ENCODE data around the gene GABRR1.
"Not testable (repeated sequence)": the region's sequence is repeated elsewhere in the genome, so short reads cannot be mapped to it uniquely, and the experiment has no call there.

Gene GABRR1

GRCh38 chr6:89243331-89243629, 26.1 kb upstream of the GABRR1 start:
- no peak for DNase-seq (ENCODE audit: low spot score)
- TF ChIP-seq, protein P1, sequence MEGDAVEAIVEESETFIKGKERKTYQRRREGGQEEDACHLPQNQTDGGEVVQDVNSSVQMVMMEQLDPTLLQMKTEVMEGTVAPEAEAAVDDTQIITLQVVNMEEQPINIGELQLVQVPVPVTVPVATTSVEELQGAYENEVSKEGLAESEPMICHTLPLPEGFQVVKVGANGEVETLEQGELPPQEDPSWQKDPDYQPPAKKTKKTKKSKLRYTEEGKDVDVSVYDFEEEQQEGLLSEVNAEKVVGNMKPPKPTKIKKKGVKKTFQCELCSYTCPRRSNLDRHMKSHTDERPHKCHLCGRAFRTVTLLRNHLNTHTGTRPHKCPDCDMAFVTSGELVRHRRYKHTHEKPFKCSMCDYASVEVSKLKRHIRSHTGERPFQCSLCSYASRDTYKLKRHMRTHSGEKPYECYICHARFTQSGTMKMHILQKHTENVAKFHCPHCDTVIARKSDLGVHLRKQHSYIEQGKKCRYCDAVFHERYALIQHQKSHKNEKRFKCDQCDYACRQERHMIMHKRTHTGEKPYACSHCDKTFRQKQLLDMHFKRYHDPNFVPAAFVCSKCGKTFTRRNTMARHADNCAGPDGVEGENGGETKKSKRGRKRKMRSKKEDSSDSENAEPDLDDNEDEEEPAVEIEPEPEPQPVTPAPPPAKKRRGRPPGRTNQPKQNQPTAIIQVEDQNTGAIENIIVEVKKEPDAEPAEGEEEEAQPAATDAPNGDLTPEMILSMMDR (IDR thresholded peaks at IDR 0.05; ENCODE audit: extremely low read depth, missing control alignments) = no peak

GRCh38 chr6:89242574-89243330, 25.6 kb upstream of the GABRR1 start:
- TF ChIP-seq, protein P1 (IDR thresholded peaks at IDR 0.05; ENCODE audit: extremely low read depth, missing control alignments) = no peak
- DNase-seq (ENCODE audit: low spot score) = peak; percentile 52

- peak; percentile 55 for DNase-seq (ENCODE audit: low spot score)
- TF ChIP-seq, protein P1 (IDR thresholded peaks at IDR 0.05; ENCODE audit: extremely low read depth, missing control alignments) = no peak
Measured at GRCh38 chr6:89239338-89239737, 22.2 kb upstream of the GABRR1 start.

DNA sequence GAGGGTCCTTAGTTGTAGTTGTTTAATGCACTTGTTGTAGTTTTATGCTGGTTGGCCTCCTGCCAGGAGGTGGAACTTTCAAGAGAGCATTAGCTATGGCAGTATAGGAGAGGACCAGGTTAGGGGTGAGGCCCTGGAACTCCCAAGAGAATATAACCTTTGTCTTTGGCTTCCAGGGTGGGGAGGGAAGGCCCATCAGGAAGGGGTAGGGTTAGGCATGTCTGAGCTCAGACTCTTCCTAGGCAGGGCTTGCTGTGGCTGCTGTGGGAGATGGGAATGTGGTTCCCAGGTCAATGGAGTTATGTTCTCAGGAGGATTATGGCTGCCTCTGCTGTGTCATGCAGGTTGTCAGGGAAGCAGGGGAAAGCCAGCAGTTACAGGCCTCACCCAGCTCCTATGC, 20.0 kb upstream of the GABRR1 start:
- TF ChIP-seq, protein P1 (IDR thresholded peaks at IDR 0.05; ENCODE audit: extremely low read depth, missing control alignments) = no peak

DNA sequence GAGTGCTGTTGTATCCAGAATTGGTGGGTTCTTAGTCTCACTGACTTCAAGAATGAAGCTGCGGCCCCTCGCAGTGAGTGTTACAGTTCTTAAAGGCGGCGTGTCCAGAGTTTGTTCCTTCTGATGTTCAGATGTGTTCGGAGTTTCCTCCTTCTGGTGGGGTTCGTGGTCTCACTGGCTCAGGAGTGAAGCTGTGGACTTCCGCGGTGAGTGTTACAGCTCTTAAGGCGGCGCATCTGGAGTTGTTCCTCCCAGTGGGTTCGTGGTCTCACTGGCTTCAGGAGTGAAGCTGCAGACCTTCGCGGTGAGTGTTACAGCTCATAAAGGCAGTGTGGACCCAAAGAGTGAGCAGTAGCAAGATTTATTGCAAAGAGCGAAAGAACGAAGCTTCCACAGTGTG, 16.4 kb upstream of the GABRR1 start:
- not testable (repeated sequence) for DNase-seq (ENCODE audit: low spot score)

More for the DNA sequence above, 20.0 kb upstream of the GABRR1 start:
- DNase-seq (ENCODE audit: low spot score) = no peak

GRCh38 chr6:89222712-89223039, 5.5 kb upstream of the GABRR1 start:
- TF ChIP-seq, protein P1 (IDR thresholded peaks at IDR 0.05; ENCODE audit: extremely low read depth, missing control alignments) = no peak
- DNase-seq (ENCODE audit: low spot score) = no peak

GRCh38 chr6:89221971-89222711, 5.0 kb upstream of the GABRR1 start:
- no peak for DNase-seq (ENCODE audit: low spot score)
- TF ChIP-seq, protein P1 (IDR thresholded peaks at IDR 0.05; ENCODE audit: extremely low read depth, missing control alignments) = no peak

GRCh38 chr6:89221129-89221528, 4.0 kb upstream of the GABRR1 start:
- TF ChIP-seq, protein P1 (IDR thresholded peaks at IDR 0.05; ENCODE audit: extremely low read depth, missing control alignments) = no peak
- no peak for DNase-seq (ENCODE audit: low spot score)

All from GM20000 (cell line).